ENCODE data around the gene RPS6KB2.
"Not testable (repeated sequence)": the region's sequence is repeated elsewhere in the genome, so short reads cannot be mapped to it uniquely, and the experiment has no call there.

The RPS6KB2 gene

GRCh38 chr11:67466962-67467771 lies 38.9 kb downstream of the RPS6KB2 start:
- DNase-seq (ENCODE audit: low read depth) = no peak

GRCh38 chr11:67468056-67468455 lies 39.8 kb downstream of the RPS6KB2 start:
- no peak for DNase-seq (ENCODE audit: low read depth)

- no peak for DNase-seq (ENCODE audit: low read depth)
These were observed 40.1 kb downstream of the RPS6KB2 start for GRCh38 chr11:67468456-67468758.

DNA sequence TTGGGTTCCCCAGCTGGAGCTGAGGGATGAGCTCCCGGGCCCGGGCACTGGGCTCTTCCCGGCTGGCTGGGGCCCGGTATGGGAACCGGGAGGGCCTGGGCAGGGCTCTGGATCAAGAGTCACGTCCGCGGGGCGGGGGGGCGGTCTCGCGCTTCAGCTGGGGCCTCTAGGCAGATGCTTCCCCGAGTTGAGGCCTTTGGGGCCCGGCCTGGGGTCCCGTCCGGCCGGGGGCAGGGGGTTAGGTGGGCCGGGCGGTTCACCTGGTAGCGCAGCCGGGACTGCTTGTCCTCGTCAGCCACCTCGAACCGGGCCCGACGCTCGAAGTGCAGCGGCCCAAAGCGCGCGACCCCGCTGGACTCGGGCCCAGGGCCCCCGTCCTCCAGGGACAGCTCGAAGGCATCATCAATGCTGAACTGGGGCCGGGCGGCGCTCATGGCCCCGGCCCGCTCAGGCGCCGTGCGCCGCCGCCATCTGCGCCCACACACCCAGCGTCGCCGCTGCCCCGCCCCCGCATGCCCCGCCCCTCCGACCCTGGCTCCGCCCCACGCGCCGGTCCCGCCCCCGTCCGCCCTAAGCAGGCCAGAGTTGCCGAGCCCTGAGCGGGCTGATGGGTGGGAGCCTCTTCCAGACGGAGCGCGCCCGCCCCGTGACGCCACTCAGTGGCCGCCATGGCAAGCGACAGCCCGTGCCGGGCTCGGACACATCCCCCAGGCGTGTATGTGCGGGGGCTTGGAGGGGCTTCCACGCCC lies 40.6 kb downstream of the RPS6KB2 start, which contains the start of gene TMEM134:
Gene TMEM134, minus strand, starts transcription at position 493 of the 749 bp plus-strand sequence. Its CDS starts 59 bp downstream, at position 434.
- peak; percentile 89 for DNase-seq (ENCODE audit: low read depth)

DNA sequence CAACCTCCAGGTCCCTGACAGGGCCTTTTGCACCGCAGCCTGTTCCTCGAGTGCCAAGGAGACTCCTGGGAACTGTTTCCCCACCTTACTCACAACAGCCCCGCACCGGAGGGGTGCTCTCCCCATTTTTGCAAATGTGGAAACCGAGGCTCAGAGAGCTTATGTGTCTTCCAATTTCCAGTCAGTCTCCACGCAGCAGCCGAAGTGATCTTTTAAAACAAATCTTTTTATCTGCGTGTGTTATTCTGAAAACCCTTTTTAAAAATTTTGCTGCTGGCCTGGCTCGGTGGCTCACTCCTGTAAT lies 41.2 kb downstream of the RPS6KB2 start:
- no peak for DNase-seq (ENCODE audit: low read depth)

DNA sequence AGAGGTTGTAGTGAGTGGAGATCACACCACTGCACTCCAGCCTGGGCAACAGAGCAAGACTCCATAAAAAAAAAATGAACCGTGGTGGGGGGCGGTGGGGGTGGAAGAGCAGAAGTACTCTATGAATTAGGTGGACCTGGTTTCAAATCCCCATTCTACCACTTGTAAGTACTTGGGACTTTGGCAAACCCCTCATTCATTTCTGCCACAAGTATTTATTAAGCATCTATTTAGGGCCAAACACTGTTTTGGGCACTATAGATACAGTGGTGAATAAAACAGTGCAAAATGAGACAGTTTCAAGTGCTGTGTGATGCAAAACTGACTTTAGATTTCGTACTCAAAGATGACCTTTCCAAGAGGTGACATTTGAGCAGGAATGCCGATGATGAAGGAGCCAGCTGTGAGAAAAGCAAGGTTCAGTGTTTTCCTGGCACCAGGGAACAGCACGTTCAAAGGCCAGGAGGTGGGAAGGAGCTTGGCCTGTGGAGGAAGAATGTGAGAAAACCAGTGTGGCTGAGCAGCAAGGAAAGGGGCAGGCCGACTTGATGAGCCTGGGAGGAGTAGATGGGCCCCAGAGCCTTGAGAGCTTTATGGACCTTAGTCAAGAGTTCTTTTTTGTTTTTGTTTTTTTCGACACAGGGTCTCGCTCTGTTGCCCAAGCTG lies 42.2 kb downstream of the RPS6KB2 start:
- no peak for DNase-seq (ENCODE audit: low read depth)

DNA sequence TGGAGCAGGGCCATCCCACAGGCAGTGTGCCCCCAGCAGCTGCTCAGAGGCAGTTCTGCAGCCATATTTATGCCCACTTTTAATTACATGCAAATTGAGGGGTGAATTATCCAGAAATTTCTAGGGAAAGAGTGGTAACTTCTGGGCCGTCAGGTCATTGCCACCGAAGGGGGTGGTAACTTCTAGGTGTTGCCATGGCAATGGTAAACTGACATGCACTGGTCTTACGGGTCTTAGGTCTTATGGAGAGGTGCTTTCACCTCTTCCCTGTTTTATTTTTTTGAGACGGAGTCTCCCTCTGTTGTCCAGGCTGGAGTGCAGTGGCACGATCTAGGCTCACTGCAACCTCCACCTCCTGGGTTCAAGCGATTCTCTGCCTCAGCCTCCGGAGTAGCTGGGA lies 44.6 kb downstream of the RPS6KB2 start:
- DNase-seq (ENCODE audit: low read depth) = no peak

- DNase-seq (ENCODE audit: low read depth) = not testable (repeated sequence)
These were observed 48.4 kb downstream of the RPS6KB2 start for GRCh38 chr11:67476692-67477091.

GRCh38 chr11:67477344-67478050 lies 49.2 kb downstream of the RPS6KB2 start:
- DNase-seq (ENCODE audit: low read depth) = not testable (repeated sequence)

DNA sequence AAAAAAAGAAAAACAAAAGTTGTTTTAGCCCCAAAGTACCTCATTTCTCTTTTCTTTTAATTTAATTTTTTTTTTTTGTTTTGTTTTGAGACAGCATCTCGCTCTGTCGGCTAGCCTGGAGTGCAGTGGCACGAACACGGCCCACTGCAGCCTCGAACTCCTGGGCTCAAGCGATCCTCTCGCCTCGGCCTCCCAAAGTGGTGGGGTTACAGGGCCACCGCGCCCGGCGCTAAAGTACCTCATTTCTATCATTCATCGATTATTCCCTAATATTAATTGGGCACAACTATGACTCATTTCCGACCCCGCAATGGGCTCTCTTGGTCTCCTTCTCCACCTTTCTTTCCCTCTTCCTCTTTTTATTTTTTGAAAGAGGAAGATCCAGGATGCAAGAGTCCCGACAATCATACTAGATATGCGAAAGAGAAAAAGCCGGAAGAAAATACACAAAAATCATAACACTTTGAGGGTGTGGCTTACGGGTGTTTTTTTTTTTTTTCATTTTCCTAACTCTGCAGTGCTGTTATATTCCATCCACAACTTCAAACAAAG lies 54.1 kb downstream of the RPS6KB2 start:
- DNase-seq (ENCODE audit: low read depth) = no peak

GRCh38 chr11:67482827-67483798 lies 54.8 kb downstream of the RPS6KB2 start, which contains the start of gene AIP:
TSS of gene AIP (plus strand) at chr11:67483026. CDS start at chr11:67483159, 133 bp downstream.
- DNase-seq (ENCODE audit: low read depth) = peak; percentile 95

DNA sequence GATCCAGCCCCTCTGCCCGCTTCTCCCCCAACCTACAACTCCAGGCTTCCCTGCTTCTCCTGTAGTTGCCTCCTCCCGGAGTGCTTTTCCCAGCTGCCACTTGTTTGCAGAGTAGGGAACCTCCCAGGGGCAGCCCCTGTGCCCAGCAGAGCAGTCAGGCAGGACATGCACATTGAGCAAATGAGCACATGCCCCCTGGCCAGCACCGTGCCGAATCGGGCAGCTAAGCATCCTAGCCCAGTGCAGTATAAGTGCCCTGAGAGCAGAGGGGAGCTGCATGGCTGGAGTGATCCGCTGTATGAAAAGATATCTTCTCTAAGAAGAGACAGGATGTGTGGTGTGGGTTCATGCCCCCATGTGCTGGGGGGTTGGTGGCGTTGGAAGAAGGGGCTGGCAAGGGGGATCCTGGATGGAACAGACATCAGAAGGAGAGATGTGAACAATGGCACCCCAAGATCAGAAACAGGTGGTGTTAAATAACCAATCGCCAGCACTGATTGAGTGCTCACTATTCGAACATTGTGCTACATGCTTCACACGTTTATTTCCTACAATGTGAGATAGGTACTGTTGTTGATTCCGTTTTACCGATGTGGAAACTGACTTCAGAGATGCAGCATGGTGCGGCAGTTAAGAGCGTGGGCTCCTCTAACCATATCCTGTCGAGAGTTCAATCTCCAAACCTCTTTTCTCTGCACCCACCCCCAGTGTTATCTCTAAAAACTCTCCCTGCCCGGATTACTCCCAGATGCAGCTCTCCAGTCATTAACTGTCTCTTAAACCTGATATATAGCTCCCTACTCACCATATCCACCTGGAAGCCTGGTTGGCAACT lies 55.8 kb downstream of the RPS6KB2 start:
- DNase-seq (ENCODE audit: low read depth) = no peak

DNA sequence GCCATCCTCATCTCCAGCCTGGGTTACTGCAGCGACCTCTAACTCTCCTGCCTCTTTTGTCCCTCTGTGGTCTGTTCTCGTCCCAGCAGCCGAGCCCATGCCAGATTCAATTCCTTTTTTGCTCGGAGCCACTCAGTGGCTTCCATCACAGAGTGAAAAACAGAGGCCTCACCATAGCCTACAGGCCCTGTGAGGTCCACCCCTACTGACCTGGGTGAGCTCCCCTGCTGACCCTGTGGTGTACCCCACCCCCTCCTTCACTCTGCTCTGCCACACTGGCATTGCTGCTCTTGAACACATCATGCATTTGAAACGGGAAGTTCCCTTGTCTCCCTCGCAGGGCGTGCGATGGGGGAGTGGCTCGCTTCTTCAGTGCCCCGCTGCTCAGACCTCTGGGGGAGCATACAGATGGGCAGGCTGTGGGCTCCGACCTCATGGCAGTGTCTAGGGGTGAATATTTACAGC lies 56.6 kb downstream of the RPS6KB2 start:
- DNase-seq (ENCODE audit: low read depth) = no peak
